ENCODE measurements around the gene POLR2J.
"Not testable (repeated sequence)": the region's sequence is repeated elsewhere in the genome, so short reads cannot be mapped to it uniquely, and the experiment has no call there.

The POLR2J gene

DNA sequence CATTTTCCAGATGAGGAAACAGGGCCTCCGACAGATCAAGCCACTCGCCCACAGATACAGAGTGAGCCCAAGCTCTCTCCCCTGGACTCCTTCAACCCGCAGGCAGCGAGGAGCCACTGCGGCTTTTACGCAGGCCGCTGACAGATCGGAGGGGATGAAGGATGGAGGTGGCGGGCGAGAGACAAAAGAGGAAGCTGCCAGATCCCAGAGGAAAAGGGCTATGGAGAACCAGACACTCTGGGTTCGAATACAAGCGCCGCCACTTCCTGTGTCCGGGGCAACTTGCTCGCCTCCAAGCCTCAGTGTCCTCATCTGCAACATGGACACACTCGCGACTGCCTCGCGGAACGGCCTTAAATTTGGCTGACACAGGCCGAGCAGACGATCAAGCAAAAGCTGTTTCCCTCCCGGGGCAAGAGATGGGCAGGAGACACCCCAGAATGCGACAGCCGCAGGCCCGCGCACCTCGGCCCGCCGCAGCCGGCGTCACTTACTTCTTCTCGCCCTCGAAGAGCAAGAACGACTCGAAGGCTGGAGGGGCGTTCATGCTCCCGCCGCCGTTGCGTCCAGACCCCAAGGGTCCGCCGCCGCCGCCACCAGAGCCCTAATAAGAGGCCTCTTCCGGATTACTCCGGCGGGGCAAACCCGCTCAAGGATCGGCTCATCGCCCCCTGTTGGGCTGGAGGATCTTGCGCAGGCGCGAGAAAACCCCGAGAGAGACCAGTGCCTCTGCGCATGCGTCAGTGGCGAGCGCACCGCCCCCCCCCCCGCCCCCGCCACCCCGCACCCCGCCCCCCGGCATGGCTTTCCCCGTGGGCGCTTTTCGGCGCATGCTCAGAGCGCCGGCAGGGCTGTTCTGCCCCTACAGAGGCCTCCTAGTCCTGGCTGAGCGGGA, at the start of gene POLR2J:
Gene POLR2J (minus strand): TSS at position 609 of the 895 bp plus-strand sequence. CDS start 62 bp downstream, at position 547.
- DNase-seq, result peak; percentile 96

DNA sequence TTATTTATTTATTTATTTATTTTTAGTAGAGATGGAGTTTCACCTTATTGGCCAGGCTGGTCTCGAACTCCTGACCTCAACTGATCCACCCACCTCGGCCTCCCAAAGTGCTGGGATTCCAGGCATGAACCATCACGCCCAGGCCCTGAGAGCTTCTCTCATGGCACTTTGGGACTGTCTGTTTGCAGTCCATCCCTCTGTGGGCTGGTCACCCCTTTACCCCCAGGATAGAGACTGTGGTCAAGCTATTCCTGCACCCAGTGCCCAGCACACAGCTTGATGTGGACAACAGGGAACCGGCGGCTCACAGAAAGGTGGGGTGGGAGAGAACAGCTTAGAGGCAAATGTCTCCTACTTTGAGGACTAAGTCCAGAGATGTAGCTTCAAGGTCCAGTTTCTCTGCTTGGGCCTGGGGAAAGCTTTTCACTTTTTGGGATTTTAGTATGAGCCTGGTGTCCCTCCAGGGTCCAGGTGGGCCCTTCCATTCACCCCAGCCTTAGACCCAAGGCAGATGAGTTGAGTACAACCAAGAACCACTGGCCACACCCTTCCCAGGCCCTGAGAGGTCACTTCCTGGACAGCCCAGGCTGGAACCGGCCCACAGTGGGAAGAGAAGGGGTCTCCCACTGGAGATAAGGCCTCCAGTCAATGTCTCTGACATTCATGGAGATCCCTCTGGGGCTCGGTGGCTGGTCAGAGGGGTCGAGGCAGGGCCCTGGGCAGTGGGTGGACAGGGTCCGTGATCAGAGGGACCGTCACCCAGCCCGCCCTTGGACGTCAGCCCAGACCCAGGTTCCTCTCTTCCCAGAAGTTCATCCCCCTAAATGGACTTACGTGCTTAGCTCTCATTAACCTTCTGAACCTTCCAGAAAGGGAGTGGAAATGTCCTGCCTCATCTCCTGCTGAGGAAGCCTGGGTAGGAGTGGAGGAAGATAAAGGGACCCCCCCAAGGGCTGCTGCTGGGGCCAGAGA, 49.4 kb upstream of the POLR2J start:
- DNase-seq, result peak; percentile 57

DNA sequence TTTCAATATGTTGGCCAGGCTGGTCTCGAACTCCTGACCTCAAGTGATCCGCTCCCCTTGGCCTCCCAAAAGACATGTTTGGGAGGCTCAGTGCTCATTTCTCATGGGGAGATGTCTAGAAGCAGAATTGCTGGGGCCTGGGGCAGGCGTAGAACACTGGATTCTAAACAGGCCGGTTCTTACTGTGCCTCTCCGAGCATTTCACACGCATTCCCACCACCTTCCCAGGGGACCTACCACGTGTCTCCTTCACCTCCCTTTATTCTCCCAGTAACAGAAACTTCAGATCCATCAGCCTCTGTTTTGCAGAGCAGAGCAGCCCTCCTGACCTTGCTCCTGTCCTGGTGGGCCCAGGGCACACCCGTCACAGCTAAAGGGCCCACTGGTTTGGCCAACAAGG, 48.5 kb upstream of the POLR2J start:
- DNase-seq, result peak; percentile 19

DNA sequence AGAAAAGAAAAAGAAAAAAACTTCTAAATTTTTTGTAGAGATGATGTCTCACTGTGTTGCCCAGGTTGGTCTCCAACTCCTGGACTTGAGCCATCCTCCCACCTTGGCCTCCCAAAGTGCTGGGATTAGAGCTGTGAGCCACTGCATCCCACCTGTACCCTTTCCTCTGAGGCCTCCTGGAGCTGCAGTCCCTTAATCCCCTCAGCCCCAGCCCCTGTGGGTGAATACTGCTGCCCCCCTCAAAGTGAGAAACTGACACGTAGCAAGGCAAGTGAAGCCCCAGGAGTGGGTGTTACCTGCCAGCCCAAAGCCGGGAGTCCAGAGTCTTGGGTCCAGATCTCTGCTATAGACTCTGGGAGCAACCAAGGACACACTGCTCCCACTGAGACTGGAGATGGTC, 46.1 kb upstream of the POLR2J start:
- peak; percentile 55 for DNase-seq

DNA sequence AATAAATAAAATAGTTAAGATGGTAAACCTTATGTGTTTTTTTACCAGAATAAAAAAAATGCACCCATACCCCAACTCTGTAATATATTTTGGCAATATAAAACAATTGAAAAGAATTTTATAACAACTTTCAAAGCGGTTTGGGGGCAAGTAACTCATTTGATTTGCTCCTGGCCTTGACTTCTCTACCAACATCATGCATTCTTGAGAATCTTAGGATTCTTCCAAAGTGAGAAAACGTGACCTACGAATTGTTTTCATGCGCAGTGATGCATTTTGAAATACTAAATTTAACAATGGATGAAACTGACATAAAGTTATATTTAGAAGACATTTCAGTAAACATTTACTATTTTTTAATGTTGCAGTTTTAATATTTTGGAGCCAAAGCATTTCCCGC, 42.1 kb upstream of the POLR2J start:
- DNase-seq, result not testable (repeated sequence)

- DNase-seq, result peak; percentile 64
These were observed 38.9 kb upstream of the POLR2J start, which contains the start of gene RASA4B for GRCh38 chr7:102517550-102518147. Gene RASA4B (minus strand): TSS chr7:102517777. CDS start chr7:102517710, 67 bp downstream.

- not testable (repeated sequence) for DNase-seq
These were observed 38.2 kb upstream of the POLR2J start for GRCh38 chr7:102516951-102517350.

DNA sequence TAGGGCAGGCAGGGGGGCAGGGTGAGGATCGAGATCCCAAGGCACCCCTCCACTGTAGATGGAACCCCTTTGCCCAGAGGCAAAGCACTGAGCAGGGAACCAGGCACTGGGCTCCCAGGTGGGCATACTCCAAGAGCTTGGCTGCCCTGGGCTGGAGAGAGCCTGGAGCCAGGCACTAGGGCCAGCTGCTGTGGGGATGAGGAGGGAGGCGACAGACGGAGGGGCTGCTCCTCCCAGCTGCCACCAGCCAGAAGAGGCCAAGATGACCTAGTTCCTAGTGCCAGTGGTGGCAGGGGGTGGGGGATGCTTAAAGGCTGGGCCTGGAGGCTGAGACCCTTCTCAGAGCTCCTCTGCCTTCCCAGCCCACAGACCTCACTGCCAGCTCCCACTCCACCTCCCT, 37.2 kb upstream of the POLR2J start:
- not testable (repeated sequence) for DNase-seq

DNA sequence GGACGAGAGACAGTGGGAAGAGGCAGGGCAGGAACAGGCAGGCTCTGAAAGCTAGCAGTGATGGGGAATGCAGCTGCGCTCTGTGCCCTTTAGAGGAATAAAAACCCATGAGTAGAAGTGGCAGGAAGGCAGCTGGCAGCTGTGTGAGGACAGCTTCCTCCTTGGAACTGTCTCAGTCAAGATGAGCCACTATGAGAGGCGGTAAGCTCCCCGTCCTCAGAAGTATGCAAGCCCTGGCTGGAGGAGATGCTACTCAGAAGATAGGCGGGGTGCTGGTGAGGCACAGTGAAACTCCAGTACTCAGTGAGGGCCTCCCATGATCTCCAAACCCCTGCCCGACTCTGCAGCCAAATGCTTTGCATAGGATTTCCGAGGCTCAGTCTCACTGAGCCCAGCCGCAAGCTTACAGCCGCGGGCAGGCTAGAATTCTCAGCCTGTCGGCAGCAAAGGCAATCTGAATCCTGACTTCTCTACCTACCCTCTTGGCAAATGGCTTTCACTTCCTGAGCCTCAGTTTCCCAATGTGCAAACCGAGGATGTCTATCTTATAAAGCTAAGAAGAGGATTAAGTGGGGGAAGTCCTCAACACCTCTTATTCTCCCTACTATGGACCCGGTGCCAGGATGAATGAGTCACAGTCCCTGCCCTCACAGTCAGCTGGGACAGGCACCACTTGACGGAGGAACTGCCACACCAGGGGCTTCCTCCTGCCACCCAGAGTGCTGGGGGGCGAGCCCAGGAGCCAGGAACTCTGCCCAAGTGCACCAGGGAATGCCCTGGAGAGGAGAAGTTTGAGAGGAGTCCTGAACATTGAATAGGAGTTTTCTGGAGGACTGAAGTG, 36.4 kb upstream of the POLR2J start:
- not testable (repeated sequence) for DNase-seq

GRCh38 chr7:102512642-102513221, 34.0 kb upstream of the POLR2J start:
- DNase-seq, result peak; percentile 60

- not testable (repeated sequence) for DNase-seq
These were observed 33.3 kb upstream of the POLR2J start for GRCh38 chr7:102511860-102512522.

DNA sequence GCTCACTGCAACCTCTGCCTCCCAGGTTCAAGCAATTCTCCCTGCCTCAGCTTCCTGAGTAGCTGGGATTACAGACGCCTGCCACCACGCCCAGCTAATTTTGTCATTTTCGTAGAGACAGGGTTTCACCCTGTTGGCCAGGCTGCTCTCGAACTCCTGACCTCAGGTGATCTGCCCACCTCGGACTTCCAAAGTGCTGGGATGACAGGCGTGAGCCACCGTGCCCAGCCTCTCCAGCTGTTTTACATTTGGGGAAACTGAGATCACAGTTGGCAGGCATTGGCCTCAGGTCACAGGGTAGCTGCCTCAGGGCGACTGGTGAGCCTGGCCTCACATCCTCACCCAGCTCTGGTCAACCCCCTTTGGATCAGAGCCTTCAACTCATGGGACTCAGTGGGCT, 31.9 kb upstream of the POLR2J start:
- DNase-seq, result peak; percentile 31

GRCh38 chr7:102507410-102508088, 28.8 kb upstream of the POLR2J start:
- peak; percentile 50 for DNase-seq

GRCh38 chr7:102505298-102506185, 26.8 kb upstream of the POLR2J start:
- DNase-seq, result peak; percentile 47

GRCh38 chr7:102503141-102503540, 24.4 kb upstream of the POLR2J start:
- DNase-seq, result not testable (repeated sequence)

DNA sequence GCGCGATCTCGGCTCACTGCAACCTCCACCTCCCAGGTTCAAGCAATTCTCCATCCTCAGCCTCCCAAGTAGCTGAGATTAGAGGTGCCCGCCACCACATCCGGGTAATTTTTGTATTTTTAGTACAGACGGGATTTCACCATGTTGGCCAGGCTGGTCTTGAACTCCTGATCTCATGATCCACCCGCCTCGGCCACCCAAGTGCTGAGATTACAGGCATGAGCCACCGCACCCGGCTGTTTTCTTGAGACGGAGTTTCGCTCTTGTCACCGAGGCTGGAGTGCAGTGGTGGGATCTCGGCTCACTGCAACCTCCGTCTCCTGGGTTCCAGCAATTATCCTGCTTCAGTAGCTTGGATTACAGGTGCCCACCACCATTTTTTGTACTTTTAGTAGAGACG, 19.6 kb upstream of the POLR2J start:
- DNase-seq, result not testable (repeated sequence)

- DNase-seq, result not testable (repeated sequence)
These were observed 18.6 kb upstream of the POLR2J start for GRCh38 chr7:102497308-102497707.

DNA sequence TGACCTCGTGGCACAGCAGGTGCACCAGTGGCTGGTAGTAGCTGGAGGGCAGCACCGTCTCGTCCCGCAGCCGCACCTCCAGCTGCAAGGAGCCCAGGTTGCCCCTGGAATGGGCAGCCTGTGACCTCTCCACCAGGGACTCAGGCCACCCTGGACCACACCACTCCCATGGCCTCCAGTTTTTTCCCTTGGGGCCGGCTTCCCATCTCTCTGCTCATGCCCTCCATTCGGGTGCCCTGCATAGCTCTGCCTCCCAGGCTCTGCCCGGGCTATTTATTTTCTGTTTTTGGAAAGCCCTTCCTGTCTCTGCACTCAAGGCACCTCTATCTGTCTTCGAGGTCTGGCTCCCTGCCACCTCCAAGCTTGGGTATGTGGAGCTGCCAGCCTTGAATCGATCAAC, 18.1 kb upstream of the POLR2J start:
- not testable (repeated sequence) for DNase-seq
